GM12878 (cell line): ENCODE data around the gene ABCB8. TPM values are rescaled to one million over a fixed set of nuclear protein-coding genes. Genes with fewer than 3 reads are reported as not detected.

Experiments
- ATAC-seq: fragments of 200-7000 bp; cut with Tn5 transposase; 3 replicates; pipeline ENCODE4 v1.9.1; 2020; ENCODE audit warnings: mild to moderate bottlenecking, moderate library complexity
- BruUV-seq: library from RNA; stranded (reverse); fragments of 400-500 nt; replicated peaks from 2 replicates; lab custom pipeline; 2021; lab: Mats Ljungman, UMichigan
- CTCF ChIA-PET: fragments of 300-600 bp; sonication (Branson Sonifier 250); formaldehyde crosslinking; extraction: SDS; loops from one replicate; lab custom pipeline; 2021; ENCODE audit warnings: inconsistent platforms; lab: Yijun Ruan, JAX
- POLR2A ChIA-PET: fragments of 350-600 bp; formaldehyde crosslinking; extraction: SDS; loops from one replicate; lab custom pipeline; 2021; ENCODE audit warnings: inconsistent platforms; lab: Charles Lee
- RAD21 ChIA-PET: fragments of 300-600 bp; sonication (Branson Sonifier 250); formaldehyde crosslinking; loops from one replicate; lab custom pipeline; 2023; ENCODE audit warnings: antibody characterized with exemption; ENCODE audit not compliant: unreplicated experiment; lab: Charles Lee
- SMC1A ChIA-PET: fragments of 300-600 bp; sonication (Branson Sonifier 250); formaldehyde crosslinking; loops from one replicate; lab custom pipeline; 2023; ENCODE audit not compliant: unreplicated experiment, uncharacterized antibody; lab: Charles Lee
- DNase-seq: peaks from one replicate; pipeline ENCODE4 v3.0.0-alpha.2; 2011; ENCODE audit warnings: low read depth, low spot score
- FAIRE-seq: peaks from 3 replicates; lab custom pipeline; 2011; peaks lifted over from hg19 to GRCh38; lab: Jason Lieb, UNC
- H2AFZ ChIP-seq: 2 replicates; pipeline ENCODE4 v1.6.0; 2011; ENCODE audit warnings: low read depth, low read length, control low read depth; ENCODE audit not compliant: control insufficient read depth
- H3K27ac ChIP-seq: 2 replicates; pipeline ENCODE4 v1.5.1; 2011; ENCODE audit warnings: control low read depth; ENCODE audit not compliant: control insufficient read depth, insufficient read depth
- H3K27me3 ChIP-seq, 2 experiments: replicated peaks in 1 of 2; 2 replicates each; pipeline versions ENCODE4 v1.6.0 to v1.6.1; 2011; ENCODE audit warnings: low read length in 1 of 2; ENCODE audit not compliant: control insufficient read depth in 2 of 2, insufficient read depth in 2 of 2
- H3K36me3 ChIP-seq, 2 experiments: 2 replicates each; pipeline ENCODE4 v1.5.1; 2011; ENCODE audit warnings: low read length in 1 of 2; ENCODE audit not compliant: control insufficient read depth in 2 of 2, insufficient read depth in 2 of 2
- H3K4me1 ChIP-seq: 2 replicates; pipeline ENCODE4 v1.6.1; 2011; ENCODE audit warnings: mild to moderate bottlenecking, low read length, moderate library complexity, mixed read lengths; ENCODE audit not compliant: control insufficient read depth, insufficient read depth
- H3K4me2 ChIP-seq: 2 replicates; pipeline ENCODE4 v1.6.0; 2011; ENCODE audit warnings: control low read depth; ENCODE audit not compliant: control insufficient read depth, insufficient read depth
- H3K4me3 ChIP-seq: fragments of 200-600 bp; sonication (generic); 2 replicates; pipeline ENCODE4 v1.5.1; 2016
- H3K79me2 ChIP-seq: 2 replicates; pipeline ENCODE4 v1.6.0; 2011; ENCODE audit warnings: low read length; ENCODE audit not compliant: control insufficient read depth, insufficient read depth
- H3K9ac ChIP-seq: 2 replicates; pipeline ENCODE4 v1.8.0; 2011; ENCODE audit warnings: low read length, control low read depth, mixed read lengths; ENCODE audit not compliant: control insufficient read depth, insufficient read depth
- H3K9me3 ChIP-seq: replicated peaks from 3 replicates; pipeline ENCODE4 v1.5.1; 2011; ENCODE audit warnings: mild to moderate bottlenecking, low read length; ENCODE audit not compliant: control insufficient read depth, insufficient read depth
- H4K20me1 ChIP-seq: 2 replicates; pipeline ENCODE4 v1.6.0; 2011; ENCODE audit not compliant: control insufficient read depth, insufficient read depth
- BCLAF1 ChIP-seq: fragments of 450-650 bp; IDR thresholded peaks from 2 replicates; pipeline ENCODE4 v1.6.1; 2017; ENCODE audit warnings: antibody characterized with exemption, mild to moderate bottlenecking, moderate library complexity
- PML ChIP-seq: IDR thresholded peaks from 2 replicates; pipeline ENCODE4 v1.6.1; 2012; ENCODE audit warnings: low read length, inconsistent platforms
- POLR2AphosphoS5 ChIP-seq: IDR thresholded peaks from 2 replicates; pipeline ENCODE4 v1.6.1; 2011; ENCODE audit warnings: mild to moderate bottlenecking, low read length, inconsistent platforms
- RB1 ChIP-seq: fragments of 450-650 bp; formaldehyde crosslinking; IDR thresholded peaks from 2 replicates; pipeline ENCODE4 v1.6.1; 2017; ENCODE audit warnings: mild to moderate bottlenecking, borderline replicate concordance
- TCF7 ChIP-seq: IDR thresholded peaks from 2 replicates; pipeline ENCODE4 v1.6.1; 2014; ENCODE audit warnings: antibody characterized with exemption, borderline replicate concordance
- ZBTB40 ChIP-seq: fragments of 450-650 bp; IDR thresholded peaks from 2 replicates; pipeline ENCODE4 v1.6.1; 2016; ENCODE audit warnings: mild to moderate bottlenecking, moderate library complexity, borderline replicate concordance
- ZNF207 ChIP-seq: fragments of 450-650 bp; IDR thresholded peaks from 2 replicates; pipeline ENCODE4 v1.6.1; 2014; ENCODE audit warnings: antibody characterized with exemption, mild to moderate bottlenecking, borderline replicate concordance
- WGBS: methylation state at CpG from one replicate; pipeline ENCODE4 v1.1.6; 2016; ENCODE audit warnings: low lambda C conversion rate; ENCODE audit not compliant: insufficient replicate concordance, insufficient coverage; ENCODE audit errors: missing lambda C conversion rate; 5-methylcytosine and 5-hydroxymethylcytosine counted together
- in situ Hi-C: fragments of 300-500 bp; cut with MboI; formaldehyde crosslinking; loops from 9 replicates; pipeline ENCODE4 v1.14.3; 2018; ENCODE audit warnings: mixed read lengths
- intact Hi-C: fragments of 100-400 bp; cut with micrococcal nuclease; formaldehyde crosslinking; loops from one replicate; pipeline ENCODE4 v1.14.2; 2022; ENCODE audit not compliant: unreplicated experiment
- polyA plus RNA-seq, 11 experiments: library from polyadenylated mRNA; depleted of rRNA in 4 of 11; unstranded in 6 of 11; stranded (reverse) in 5 of 11; fragments of >200 nt; fragmentation: Nextera tagmentation in 4 of 11; fragmentation: Illumina TruSeq in 1 of 11; extraction: Ambion mirVana in 4 of 11; extraction: Trizol in 1 of 11; gene quantifications; 1 replicate in 1 of 11; 2 replicates in 10 of 11; pipeline versions ENCODE4 v1.2.1 to v1.2.3, GENCODE V29; 2011 to 2016; ENCODE audit warnings: inconsistent platforms in 2 of 11, missing spikeins in 2 of 11, low read depth in 1 of 11
- total RNA-seq, 4 experiments: library from RNA; depleted of rRNA in 3 of 4; stranded (reverse); fragments of >200 nt in 3 of 4; fragmentation: Illumina TruSeq in 1 of 4; extraction: Trizol in 1 of 4; gene quantifications; 2 replicates each; pipeline versions ENCODE4 v1.2.1 to v1.2.3, GENCODE V29; 2013 to 2021
- TF ChIP-seq, protein P1 (sequence below): fragments of 450-650 bp; conservative IDR thresholded peaks from 2 replicates; pipeline ENCODE4 v1.6.1; 2017; ENCODE audit warnings: mild to moderate bottlenecking, moderate library complexity
- TF ChIP-seq, protein P2 (sequence below): fragments of 450-650 bp; formaldehyde crosslinking; IDR thresholded peaks from 2 replicates; pipeline ENCODE4 v1.5.0; 2022; ENCODE audit warnings: mild to moderate bottlenecking, missing genetic modification characterization

Gene ABCB8
- total and polyA plus RNA-seq, 10 of the 15 experiments (the other 5 are each of a cell fraction or from before 2014, with no cell fraction given) = 0.77 to 34.8 (median 18.9) TPM

GRCh38 chr7:151000897-151001495 lies 27.3 kb upstream of the ABCB8 start (continued):
- TF ChIP-seq, protein P1, sequence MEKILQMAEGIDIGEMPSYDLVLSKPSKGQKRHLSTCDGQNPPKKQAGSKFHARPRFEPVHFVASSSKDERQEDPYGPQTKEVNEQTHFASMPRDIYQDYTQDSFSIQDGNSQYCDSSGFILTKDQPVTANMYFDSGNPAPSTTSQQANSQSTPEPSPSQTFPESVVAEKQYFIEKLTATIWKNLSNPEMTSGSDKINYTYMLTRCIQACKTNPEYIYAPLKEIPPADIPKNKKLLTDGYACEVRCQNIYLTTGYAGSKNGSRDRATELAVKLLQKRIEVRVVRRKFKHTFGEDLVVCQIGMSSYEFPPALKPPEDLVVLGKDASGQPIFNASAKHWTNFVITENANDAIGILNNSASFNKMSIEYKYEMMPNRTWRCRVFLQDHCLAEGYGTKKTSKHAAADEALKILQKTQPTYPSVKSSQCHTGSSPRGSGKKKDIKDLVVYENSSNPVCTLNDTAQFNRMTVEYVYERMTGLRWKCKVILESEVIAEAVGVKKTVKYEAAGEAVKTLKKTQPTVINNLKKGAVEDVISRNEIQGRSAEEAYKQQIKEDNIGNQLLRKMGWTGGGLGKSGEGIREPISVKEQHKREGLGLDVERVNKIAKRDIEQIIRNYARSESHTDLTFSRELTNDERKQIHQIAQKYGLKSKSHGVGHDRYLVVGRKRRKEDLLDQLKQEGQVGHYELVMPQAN = no peak
- TF ChIP-seq POLR2AphosphoS5 (no peak), PML (no peak)
- TF ChIP-seq, all 136 proteins: peak for 0

- DNase-seq (no peak), ATAC-seq (no peak), FAIRE-seq (no peak)
- no peak overlapping the region for H3K27ac ChIP-seq
- CTCF ChIA-PET = no interaction called here
- H3K79me2 ChIP-seq = no peaks in the 10 kb centered on the region
- H3K27me3 ChIP-seq = no peaks in the 10 kb centered on the region
- SMC1A ChIA-PET = no interaction called here
- BruUV-seq = no TSS peak
- no peak overlapping the region for H3K9ac ChIP-seq
- H3K4me3 ChIP-seq = no peak overlapping the region
- H4K20me1 ChIP-seq = no peaks in the 10 kb centered on the region
- H3K4me2 ChIP-seq = no peak overlapping the region
- no peaks in the 10 kb centered on the region for H3K9me3 ChIP-seq
- 77% methylated on average over 16 of the region's 16 CpGs for WGBS
- RAD21 ChIA-PET = no interaction called here
- no peak overlapping the region for H2AFZ ChIP-seq
- H3K4me1 ChIP-seq = no peaks in the 10 kb centered on the region
- POLR2A ChIA-PET = no interaction called here
- in situ Hi-C loops = no loop called here
- intact Hi-C loops = no loop called here
- H3K36me3 ChIP-seq = no peaks in the 10 kb centered on the region
- TF ChIP-seq ZNF207 (no peak), BCLAF1 (no peak), ZBTB40 (no peak), TCF7 (no peak), RB1 (no peak)
- TF ChIP-seq, protein P2, sequence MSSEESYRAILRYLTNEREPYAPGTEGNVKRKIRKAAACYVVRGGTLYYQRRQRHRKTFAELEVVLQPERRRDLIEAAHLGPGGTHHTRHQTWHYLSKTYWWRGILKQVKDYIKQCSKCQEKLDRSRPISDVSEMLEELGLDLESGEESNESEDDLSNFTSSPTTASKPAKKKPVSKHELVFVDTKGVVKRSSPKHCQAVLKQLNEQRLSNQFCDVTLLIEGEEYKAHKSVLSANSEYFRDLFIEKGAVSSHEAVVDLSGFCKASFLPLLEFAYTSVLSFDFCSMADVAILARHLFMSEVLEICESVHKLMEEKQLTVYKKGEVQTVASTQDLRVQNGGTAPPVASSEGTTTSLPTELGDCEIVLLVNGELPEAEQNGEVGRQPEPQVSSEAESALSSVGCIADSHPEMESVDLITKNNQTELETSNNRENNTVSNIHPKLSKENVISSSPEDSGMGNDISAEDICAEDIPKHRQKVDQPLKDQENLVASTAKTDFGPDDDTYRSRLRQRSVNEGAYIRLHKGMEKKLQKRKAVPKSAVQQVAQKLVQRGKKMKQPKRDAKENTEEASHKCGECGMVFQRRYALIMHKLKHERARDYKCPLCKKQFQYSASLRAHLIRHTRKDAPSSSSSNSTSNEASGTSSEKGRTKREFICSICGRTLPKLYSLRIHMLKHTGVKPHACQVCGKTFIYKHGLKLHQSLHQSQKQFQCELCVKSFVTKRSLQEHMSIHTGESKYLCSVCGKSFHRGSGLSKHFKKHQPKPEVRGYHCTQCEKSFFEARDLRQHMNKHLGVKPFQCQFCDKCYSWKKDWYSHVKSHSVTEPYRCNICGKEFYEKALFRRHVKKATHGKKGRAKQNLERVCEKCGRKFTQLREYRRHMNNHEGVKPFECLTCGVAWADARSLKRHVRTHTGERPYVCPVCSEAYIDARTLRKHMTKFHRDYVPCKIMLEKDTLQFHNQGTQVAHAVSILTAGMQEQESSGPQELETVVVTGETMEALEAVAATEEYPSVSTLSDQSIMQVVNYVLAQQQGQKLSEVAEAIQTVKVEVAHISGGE (CRISPR knock-in tag) = no peak
These were observed 26.7 kb upstream of the ABCB8 start for GRCh38 chr7:151001546-151001945.
